Stimulated activated CD8-positive, alpha-beta memory T cell treated with anti-CD3 and anti-CD28 coated beads, Interleukin-12 subunit alpha, Interleukin-12 subunit beta, amount 100 ng/mL, for 4 hours (primary cell): Measurements from ENCODE around the gene GPR132.
"Not testable (repeated sequence)": the region's sequence is repeated elsewhere in the genome, so short reads cannot be mapped to it uniquely, and the experiment has no call there.

Experiments used
- DNase-seq: peaks from one replicate; pipeline ENCODE4 v3.0.0-alpha.2; 2020; ENCODE audit warnings: low read depth

GPR132 gene

GRCh38 chr14:105091054-105091516 lies 25.9 kb upstream of the GPR132 start:
- no peak for DNase-seq

GRCh38 chr14:105090493-105091053 lies 25.3 kb upstream of the GPR132 start:
- peak; percentile 71 for DNase-seq

GRCh38 chr14:105089746-105090492 lies 24.7 kb upstream of the GPR132 start:
- no peak for DNase-seq

GRCh38 chr14:105088812-105089745 lies 23.8 kb upstream of the GPR132 start:
- no peak for DNase-seq

GRCh38 chr14:105087963-105088811 lies 23.0 kb upstream of the GPR132 start:
- no peak for DNase-seq

- no peak for DNase-seq
Measured at GRCh38 chr14:105087308-105087962, 22.2 kb upstream of the GPR132 start.

- peak; percentile 79 for DNase-seq
Measured at GRCh38 chr14:105086833-105087307, 21.6 kb upstream of the GPR132 start.

- no peak for DNase-seq
Measured at GRCh38 chr14:105085766-105086165, 20.5 kb upstream of the GPR132 start.

- no peak for DNase-seq
Measured at GRCh38 chr14:105084741-105085571, 19.7 kb upstream of the GPR132 start.

- DNase-seq, result no peak
Measured at GRCh38 chr14:105083926-105084685, 18.9 kb upstream of the GPR132 start.

- DNase-seq, result no peak
Measured at GRCh38 chr14:105082703-105083102, 17.5 kb upstream of the GPR132 start.

- DNase-seq, result not testable (repeated sequence)
Measured at GRCh38 chr14:105081473-105081872, 16.2 kb upstream of the GPR132 start.

GRCh38 chr14:105080161-105080560 lies 14.9 kb upstream of the GPR132 start:
- DNase-seq, result no peak

- DNase-seq, result no peak
Measured at GRCh38 chr14:105078294-105078693, 13.1 kb upstream of the GPR132 start.

- DNase-seq, result no peak
Measured at GRCh38 chr14:105077649-105077995, 12.4 kb upstream of the GPR132 start.

- no peak for DNase-seq
Measured at GRCh38 chr14:105076805-105077648, 11.8 kb upstream of the GPR132 start.

- no peak for DNase-seq
Measured at GRCh38 chr14:105076296-105076804, 11.1 kb upstream of the GPR132 start.
